Kidney (tissue), 14 donors: ENCODE measurements around the gene DICER1. TPM values are rescaled to one million over a fixed set of nuclear protein-coding genes. Genes with fewer than 3 reads are reported as not detected.
A peak's percentile ranks its signal among the peaks of the same experiment; 100 is the strongest.

ENCODE experiments used
- DNase-seq, 5 donors: peaks; one replicate each; pipeline ENCODE4 v3.0.0-alpha.2; 2013 to 2020
- FAIRE-seq: peaks from 2 replicates; lab custom pipeline; 2012; peaks lifted over from hg19 to GRCh38; lab: Jason Lieb, UNC
- H3K27ac ChIP-seq, 2 donors: one replicate each; pipeline ENCODE4 v1.7.0; 2013; ENCODE audit warnings: low read depth in 2 of 2, low read length in 2 of 2, inconsistent platforms in 1 of 2
- H3K27me3 ChIP-seq: one replicate; pipeline ENCODE4 v1.7.1; 2013; ENCODE audit warnings: low read length, inconsistent platforms; ENCODE audit not compliant: control insufficient read depth, insufficient read depth
- H3K36me3 ChIP-seq, 3 donors: one replicate each; pipeline versions ENCODE4 v1.7.0 to v1.7.1; 2013; ENCODE audit warnings: low read length in 3 of 3, control low read depth in 1 of 3, inconsistent platforms in 1 of 3; ENCODE audit not compliant: insufficient read depth in 3 of 3, control insufficient read depth in 2 of 3
- H3K4me1 ChIP-seq, 3 donors: one replicate each; pipeline versions ENCODE4 v1.7.0 to v1.7.1; 2013; ENCODE audit warnings: low read length in 3 of 3, inconsistent platforms in 1 of 3, low read depth in 1 of 3; ENCODE audit not compliant: control insufficient read depth in 2 of 3, insufficient read depth in 2 of 3
- H3K4me3 ChIP-seq, 3 donors: one replicate each; pipeline versions ENCODE4 v1.7.0 to v1.8.1; 2013; ENCODE audit warnings: low read length in 3 of 3, control low read depth in 1 of 3, inconsistent platforms in 1 of 3
- H3K9ac ChIP-seq, 3 donors: one replicate each; pipeline versions ENCODE4 v1.7.0 to v1.7.1; 2013; ENCODE audit warnings: low read length in 3 of 3, control low read depth in 1 of 3, inconsistent platforms in 1 of 3
- H3K9me3 ChIP-seq, 3 donors: one replicate each; pipeline versions ENCODE4 v1.7.0 to v1.7.1; 2013; ENCODE audit warnings: low read length in 3 of 3, control low read depth in 1 of 3, inconsistent platforms in 1 of 3; ENCODE audit not compliant: control insufficient read depth in 2 of 3, insufficient read depth in 1 of 3
- CTCF ChIP-seq: IDR thresholded peaks from 3 replicates; pipeline ENCODE4 v1.5.1; 2012; ENCODE audit warnings: mild to moderate bottlenecking, moderate library complexity, borderline replicate concordance; ENCODE audit not compliant: insufficient read depth; ENCODE audit errors: extremely low read depth
- intact Hi-C: fragments of 100-400 bp; cut with DNase I; formaldehyde crosslinking; loops from one replicate; pipeline ENCODE4 v1.11.1; 2022
- polyA plus RNA-seq: library from polyadenylated mRNA; stranded (reverse); fragments of 350-450 nt; fragmentation: Illumina TruSeq; extraction: RNeasy Lipid Tissue Mini Kit (QIAGEN cat#74804); gene quantifications from one replicate; pipeline ENCODE4 v1.2.3, GENCODE V29; 2014; ENCODE audit warnings: low read depth, low replicate concordance; ENCODE audit not compliant: insufficient read depth
- total RNA-seq: library from RNA; stranded (reverse); fragmentation: NEBNext Ultra II Directional; extraction: Animal tissue kit (Norgen Biotek cat#: 25700); gene quantifications from one replicate; pipeline ENCODE4 v1.2.1, GENCODE V29; 2021
- donor health status: control.
- donor health status: control.
- donor health status: control.
- donor health status: control.
- donor health status: control.
- donor health status: DM: yes; HTN: yes; CAD: no.
- donor health status: Normal renal cell carcinoma (clear cell type).

DICER1 gene
- total and polyA plus RNA-seq, 2 donors from 2014 or later, result 6.0 to 83.6 TPM

- Histone ChIP-seq H3K4me3 (no peak overlapping the region), H3K36me3 (peaks cover 0 to 3% (median 0%) of the 10 kb centered on the region in 3 donors), H3K9ac (no peak overlapping the region), H3K4me1 (peaks cover 0 to 23% (median 8%) of the 10 kb centered on the region in 3 donors), H3K9me3 (no peaks in the 10 kb centered on the region), H3K27ac (peak overlapping the region in 1 of 2 donors; percentile 59), H3K27me3 (no peaks in the 10 kb centered on the region)
- TF ChIP-seq CTCF, result no peak
- intact Hi-C loops, result no loop called here
- DNase-seq, result no peak
- FAIRE-seq, result no peak
These were observed 20.0 kb downstream of the DICER1 start for GRCh38 chr14:95137164-95137803.

GRCh38 chr14:95136631-95137030 lies 20.7 kb downstream of the DICER1 start:
- no peaks in the 10 kb centered on the region for H3K27me3 ChIP-seq
- peaks cover 0 to 3% (median 0%) of the 10 kb centered on the region in 3 donors for H3K36me3 ChIP-seq
- intact Hi-C loops, result no loop called here
- H3K4me3 ChIP-seq, result no peak overlapping the region
- H3K9ac ChIP-seq, result no peak overlapping the region
- no peaks in the 10 kb centered on the region for H3K9me3 ChIP-seq
- peaks cover 0 to 22% (median 8%) of the 10 kb centered on the region in 3 donors for H3K4me1 ChIP-seq
- DNase-seq (no peak), FAIRE-seq (no peak)
- no peak for TF ChIP-seq CTCF
- H3K27ac ChIP-seq, result no peak overlapping the region

GRCh38 chr14:95134304-95134933 lies 22.9 kb downstream of the DICER1 start:
- Histone ChIP-seq H3K36me3 (peaks cover 0 to 5% (median 4%) of the 10 kb centered on the region in 3 donors), H3K9me3 (no peaks in the 10 kb centered on the region), H3K9ac (no peak overlapping the region), H3K27me3 (no peaks in the 10 kb centered on the region), H3K27ac (no peak overlapping the region), H3K4me1 (peaks cover 0 to 8% (median 7%) of the 10 kb centered on the region in 3 donors), H3K4me3 (no peak overlapping the region)
- DNase-seq (no peak), FAIRE-seq (no peak)
- no peak for TF ChIP-seq CTCF
- intact Hi-C loops, result no loop called here
